ENCODE results near the gene HOXD4.

The HOXD4 gene

DNA sequence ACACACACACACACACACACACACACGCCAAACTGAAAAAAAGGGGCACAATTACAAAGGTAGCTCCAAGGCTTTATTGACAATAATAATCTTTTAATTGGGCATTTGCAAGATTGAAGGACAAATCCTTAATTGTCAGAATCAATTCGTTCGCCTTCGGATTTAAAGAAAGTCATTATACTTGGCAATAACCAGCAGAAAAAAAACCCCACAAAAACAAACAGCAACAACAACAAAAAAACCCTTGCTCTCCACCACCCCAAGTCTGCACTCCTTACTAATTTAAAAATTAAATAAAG, 23.6 kb upstream of the HOXD4 start:
- DNase-seq: no peak

DNA sequence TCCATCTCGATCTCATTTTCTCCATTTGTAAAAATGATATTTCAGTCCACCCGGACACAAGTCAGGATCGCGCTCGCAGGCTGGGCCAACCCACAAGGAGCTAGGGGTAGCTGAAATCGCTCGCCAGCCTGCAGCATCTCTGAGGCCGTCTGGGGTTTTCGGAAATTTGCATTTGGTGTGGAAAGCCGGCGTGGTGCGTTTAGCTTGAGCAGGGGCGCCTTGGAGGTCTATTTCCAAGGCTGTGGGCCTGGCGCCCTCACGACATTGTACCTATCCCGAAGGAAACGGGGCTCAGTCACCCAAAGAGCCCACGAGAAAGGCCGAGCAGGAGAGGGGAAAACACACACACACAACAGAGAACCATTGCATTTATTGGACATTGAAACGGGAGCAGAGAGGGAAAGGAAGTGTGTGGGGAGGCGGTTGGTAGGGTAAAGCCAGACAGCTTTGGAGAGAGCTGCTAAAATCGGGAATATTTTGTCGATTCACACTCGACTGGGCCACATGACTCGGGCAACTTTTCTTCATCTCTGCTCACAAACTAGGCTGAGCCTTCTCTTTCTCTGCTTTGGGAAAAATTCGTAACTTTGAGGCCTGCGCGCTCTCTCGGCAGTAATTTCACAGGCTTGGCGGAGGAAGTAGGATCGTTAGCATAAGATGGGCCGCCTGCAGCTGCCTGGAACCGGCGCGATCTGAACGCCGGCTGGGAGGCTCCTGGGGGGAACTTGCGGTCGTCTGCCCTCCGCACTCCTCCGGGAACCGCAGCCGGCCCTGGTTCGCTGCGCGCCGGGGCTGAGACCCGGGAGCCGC, 23.0 kb upstream of the HOXD4 start:
- no peak for DNase-seq

DNA sequence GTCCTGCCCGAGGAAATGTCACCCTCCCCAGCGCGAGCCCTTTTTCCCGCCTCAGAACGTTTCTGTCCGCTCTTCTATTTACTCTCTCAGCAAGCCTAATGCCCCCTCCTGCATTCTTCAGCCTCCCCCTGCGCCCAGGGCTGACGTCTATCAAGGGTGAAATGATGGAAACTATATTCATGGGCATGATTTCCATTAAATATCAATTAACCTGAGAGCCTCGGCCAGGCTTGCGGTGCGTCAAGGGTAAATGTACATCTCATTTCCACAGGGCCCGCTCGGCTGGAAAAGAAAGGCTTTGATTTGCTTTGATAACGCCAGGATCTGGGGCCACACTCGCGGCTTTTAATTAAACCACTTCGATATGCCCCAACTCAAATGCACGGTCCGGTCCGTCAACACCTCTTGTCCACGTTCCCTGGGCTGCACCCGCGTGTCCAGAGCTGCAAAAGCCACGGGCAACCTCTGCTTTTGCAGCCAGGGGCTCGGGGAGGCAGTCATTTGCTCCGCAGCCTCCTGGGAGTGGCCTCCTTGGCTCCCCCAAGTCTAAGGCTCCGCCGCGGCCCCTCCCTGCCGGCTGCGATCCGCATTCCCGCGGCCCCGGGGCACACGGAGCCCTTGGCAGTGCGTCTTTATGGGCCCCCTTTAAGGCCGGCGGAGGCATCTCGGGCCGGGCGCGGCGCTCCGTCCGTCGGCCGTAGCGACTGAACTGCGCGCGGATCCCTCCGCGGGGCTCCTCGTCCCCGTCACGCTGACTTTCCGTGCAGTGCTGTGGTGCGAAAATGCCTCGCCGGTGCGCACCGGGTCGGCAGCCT, 22.2 kb upstream of the HOXD4 start, which contains the start of gene HOXD8:
Gene HOXD8 (plus strand): TSS at position 724 of the 815 bp plus-strand sequence. CDS start 662 bp downstream, outside the sequence.
- DNase-seq: no peak

DNA sequence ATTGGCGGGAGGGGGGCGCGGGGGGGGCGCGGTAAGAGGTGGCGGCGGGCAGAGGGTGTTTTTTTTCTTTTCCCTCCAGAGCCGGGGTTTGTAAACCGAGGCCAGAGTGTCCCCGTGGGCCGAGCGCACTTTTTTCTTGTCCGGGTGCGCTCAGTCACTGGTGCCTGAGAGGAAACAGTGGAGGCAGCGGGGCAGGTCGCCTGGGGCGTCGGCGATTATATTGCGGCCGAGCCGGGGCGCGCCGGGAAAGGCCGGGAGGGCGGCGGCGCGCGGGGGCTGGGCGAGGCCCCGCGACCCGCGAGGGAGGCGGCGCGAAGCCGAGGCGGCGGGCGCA, 21.6 kb upstream of the HOXD4 start:
- no peak for DNase-seq

DNA sequence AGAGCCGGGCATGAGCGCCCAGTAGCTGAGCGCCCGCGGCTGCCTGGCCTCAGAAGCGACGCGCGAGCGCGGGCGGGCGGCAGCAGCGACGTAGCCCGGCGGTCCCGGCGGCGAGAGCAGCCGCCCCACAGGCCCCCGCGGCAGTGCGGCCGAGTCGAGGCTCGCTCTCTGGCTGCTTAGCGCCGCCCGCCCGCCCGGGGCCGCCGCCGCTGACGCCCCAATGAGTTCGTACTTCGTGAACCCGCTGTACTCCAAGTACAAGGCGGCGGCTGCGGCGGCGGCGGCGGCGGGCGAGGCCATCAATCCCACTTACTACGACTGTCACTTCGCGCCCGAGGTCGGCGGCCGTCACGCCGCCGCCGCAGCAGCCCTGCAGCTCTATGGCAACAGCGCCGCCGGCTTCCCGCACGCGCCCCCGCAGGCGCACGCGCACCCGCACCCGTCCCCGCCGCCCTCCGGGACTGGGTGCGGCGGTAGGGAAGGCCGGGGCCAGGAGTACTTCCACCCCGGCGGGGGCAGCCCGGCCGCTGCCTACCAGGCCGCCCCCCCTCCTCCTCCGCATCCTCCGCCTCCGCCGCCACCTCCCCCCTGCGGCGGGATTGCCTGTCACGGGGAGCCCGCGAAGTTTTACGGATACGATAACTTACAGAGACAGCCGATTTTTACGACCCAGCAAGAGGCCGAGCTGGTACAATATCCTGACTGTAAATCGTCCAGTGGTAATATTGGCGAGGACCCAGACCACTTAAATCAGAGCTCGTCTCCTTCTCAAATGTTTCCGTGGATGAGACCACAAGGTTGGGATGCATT, 21.0 kb upstream of the HOXD4 start:
- no peak for DNase-seq

DNA sequence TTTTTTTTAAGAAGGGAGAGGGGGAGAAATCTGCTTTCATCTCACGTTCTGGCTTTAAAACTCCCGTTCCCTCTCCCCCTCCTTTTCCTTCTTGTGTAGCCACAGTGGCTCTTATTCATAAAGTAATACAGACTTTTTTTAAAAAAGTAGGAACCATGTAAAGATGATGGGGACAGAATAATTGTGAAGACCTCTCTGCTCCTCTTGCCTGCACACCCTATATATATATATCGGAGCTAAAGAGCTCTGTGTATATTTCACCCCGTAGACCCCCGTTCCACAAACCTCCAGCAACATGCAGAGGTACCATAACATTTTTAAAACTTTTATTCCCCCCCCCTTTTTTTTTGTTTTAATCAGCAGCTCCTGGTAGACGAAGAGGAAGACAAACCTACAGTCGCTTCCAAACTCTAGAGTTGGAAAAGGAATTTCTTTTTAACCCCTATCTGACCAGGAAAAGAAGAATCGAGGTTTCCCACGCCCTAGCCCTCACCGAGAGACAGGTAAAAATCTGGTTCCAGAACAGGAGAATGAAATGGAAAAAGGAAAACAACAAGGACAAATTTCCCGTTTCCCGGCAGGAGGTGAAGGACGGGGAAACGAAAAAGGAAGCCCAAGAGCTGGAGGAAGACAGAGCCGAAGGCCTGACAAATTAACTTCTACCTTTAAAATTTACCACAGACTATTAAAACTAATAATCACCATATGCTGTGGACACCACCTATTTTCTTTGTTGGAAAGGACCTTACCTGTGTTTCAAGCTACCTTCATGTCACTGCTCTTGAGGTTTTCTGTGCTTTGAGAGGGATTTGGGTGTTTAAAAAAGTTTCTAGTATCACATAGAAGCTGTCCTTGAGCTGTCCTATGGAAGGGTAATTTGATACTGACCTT, 20.1 kb upstream of the HOXD4 start:
- no peak for DNase-seq

DNA sequence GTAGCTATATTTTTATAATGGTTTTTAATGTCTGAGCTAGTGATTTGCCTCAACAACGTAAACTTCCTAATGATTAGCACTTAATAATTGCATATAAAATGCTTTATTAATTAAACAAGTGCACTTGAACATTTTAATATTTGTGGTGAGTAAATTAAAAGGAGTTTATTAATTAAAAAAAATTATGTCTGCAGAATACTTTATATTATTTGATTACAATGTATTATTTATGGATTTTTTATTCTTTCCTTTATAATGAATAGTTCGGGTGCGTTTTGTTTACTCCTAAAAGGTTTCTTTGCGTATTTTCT, 19.5 kb upstream of the HOXD4 start:
- no peak for DNase-seq

DNA sequence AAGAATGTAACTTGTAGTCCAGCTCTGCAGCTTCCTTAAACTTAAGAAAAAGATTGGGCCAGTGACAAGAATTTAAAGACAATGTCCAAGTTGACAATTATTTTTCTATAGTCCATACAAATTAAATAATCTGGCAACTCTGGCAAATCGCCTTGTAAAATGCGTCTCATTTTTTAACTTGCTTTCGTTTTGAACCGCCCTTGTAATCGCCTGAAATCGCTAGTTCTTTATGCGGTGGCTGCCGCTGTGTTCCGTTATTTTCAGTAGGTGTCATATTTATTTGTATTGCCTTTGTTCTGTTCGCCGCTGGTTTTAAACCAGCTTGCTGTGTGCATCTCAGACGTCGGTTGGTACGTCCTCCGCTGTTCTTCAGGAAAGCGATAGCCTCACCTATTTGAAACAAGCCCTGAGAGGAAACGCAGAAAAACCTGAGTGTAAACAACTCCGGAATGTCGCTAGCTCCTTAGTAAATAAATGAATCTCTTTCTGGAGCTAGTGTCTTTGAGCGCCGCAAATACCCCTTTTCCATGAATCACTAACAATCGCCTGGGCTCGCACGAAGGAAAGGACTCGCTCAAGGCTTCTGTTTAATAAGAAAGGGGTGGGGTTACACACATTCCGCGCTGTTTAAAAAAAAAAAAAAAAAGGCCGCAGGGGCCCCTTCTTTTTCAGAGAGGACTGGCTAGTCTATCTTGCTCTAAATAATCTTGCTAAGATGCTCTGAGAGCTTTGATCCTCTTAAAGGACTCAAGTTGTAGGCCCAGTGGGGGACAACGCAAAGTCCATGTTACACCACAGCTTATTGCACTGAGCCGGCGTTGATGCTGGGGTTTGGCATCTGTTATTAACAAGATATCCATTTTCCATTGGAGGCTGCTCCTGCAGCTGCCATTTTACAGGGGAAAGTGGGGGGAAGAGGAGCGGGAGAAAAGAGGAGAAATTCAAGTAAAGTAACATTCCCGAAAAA, 18.9 kb upstream of the HOXD4 start:
- DNase-seq: no peak

DNA sequence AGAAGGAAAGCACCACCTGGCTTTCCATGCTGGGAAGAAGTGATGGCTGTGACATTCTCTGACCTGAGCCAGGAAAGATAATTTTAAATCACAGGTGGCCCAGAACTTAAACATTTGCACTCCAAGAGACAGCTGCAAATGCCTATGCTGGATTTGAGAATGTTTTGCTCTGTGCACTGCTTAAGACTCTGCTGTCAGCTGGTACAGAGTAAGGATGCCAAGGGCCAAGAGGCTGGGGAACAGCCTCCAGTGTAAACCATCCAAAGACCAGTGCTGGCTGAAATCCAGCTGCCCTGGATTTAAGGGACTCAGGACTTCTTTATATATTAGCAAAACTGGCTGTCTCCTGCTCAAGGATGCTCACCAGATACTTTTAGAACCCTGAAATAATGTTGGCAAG, 18.0 kb upstream of the HOXD4 start:
- no peak for DNase-seq

DNA sequence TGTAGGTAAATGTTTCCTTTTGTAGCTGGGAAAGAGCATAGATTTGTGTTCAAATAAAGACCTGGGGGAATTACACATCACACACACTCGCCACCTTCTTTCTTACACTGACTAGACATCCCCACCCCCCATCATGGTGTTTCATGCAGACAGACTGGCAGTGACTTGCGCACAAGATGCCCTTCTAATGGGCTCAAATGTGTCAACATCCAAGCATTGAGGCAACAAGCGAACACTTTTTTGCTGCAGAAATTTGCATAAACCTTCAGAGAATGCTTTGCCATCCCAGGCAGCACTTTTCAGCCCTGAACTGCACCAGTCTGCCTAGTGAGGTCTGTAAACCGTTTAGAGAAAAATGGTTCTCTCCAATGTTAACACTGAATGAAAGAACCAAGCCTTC, 17.3 kb upstream of the HOXD4 start:
- DNase-seq: no peak

DNA sequence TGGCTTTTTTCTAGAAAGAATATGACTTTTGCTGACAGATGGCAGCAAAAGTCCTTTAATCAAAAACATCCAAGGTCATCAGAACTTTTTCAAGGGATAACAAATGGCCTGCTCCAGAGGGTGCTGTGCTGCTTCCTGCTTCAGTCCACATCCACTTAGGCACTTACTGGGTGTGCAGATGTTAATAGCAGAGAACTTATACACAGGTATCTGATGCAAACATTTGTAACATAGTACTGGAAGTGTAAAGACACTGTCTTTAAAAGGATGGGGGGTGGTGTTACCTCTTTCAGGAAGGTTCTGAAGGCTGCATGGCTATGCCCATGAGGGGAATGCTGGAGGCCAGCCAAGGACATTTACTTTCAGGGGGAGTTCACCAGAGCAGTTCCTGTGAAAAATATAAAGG, 16.3 kb upstream of the HOXD4 start:
- no peak for DNase-seq

DNA sequence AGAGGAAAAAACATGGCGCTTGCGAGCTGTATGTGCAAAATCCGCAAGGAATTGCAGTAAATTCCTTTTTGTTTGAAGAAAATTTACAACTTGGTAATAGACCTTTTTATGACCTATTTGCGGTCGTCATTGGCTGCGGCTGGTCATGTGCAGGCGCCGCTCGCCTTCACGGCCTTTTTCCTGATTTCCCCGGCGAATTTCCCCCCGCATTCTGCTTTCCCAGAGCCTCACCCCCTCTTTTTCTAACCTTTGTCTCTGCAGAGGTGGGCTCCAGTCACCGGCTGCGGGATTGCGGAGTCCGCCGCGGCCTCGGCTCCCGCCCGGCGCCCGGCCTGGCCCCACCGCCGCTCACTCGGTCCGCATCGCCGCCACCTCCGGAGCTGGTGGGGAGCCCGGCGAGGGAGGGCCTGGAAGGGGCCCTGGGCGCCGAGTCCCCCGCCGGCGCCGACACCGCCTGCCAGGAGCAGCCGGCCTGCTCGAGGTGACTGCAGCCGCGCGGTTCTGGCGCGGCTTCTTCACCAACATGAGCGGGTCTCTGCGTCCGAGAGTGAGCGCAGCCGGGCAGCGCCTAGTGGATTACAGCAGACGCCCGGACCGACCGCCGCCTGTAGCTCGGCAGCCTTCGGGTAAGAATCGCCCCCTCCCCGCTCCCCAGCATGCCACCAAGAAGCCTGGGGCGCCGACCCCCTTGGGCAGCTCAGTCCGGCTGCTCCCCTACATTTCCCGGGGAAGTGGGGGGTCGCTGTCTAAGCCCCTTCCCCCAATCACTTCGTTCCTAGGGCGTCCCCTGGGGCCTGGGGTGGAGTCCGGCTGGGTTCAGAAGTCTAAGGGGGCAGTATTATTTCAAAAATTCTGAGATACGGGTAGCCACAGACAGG, 14.7 kb upstream of the HOXD4 start:
- DNase-seq: no peak

DNA sequence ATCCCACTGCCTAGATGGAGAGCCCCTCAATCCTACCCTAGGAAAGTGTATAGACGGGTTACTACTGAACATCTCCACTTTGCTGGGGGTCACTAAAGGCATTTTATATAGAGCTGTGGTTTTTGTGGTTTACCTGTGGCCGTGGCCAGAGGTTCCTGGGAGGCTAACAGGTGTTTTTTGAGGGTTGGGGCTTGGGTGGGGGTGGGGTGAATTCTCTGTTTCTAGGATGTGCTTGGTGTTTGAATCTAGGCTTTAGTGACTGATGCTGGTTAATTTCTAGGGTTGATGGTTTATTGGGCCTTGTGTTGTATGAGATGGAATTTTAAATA, 14.1 kb upstream of the HOXD4 start:
- no peak for DNase-seq

DNA sequence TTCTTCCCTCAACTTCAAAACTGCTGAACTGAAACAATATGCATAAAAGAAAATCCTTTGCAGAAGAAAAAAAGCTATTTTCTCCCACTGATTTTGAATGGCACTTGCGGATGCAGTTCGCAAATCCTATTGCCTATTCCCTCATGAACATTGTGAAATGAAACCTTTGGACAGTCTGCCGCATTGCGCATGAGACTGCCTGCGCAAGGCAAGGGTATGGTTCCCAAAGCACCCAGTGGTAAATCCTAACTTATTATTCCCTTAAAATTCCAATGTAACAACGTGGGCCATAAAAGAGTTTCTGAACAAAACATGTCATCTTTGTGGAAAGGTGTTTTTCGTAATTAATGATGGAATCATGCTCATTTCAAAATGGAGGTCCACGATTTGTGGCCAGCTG, 13.4 kb upstream of the HOXD4 start:
- no peak for DNase-seq

DNA sequence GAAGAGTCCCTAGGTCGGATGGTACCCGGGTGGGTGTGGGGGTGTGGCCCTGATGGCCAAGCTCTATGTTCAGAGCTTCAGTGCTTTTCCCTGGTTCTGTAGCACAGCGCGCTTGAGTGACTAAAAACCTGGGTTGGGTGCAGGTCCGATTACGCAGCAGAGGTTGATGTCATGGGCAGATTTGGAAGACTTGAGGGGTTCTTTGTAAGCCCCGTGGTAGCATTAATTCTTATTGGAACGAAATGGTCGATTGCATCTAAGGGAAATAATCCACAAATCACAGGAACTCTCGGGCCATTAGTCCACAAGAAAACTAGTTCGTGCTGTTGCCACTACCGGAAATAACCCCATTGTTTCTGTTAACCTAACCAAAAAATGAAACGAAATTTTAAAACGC, 12.8 kb upstream of the HOXD4 start:
- DNase-seq: no peak

DNA sequence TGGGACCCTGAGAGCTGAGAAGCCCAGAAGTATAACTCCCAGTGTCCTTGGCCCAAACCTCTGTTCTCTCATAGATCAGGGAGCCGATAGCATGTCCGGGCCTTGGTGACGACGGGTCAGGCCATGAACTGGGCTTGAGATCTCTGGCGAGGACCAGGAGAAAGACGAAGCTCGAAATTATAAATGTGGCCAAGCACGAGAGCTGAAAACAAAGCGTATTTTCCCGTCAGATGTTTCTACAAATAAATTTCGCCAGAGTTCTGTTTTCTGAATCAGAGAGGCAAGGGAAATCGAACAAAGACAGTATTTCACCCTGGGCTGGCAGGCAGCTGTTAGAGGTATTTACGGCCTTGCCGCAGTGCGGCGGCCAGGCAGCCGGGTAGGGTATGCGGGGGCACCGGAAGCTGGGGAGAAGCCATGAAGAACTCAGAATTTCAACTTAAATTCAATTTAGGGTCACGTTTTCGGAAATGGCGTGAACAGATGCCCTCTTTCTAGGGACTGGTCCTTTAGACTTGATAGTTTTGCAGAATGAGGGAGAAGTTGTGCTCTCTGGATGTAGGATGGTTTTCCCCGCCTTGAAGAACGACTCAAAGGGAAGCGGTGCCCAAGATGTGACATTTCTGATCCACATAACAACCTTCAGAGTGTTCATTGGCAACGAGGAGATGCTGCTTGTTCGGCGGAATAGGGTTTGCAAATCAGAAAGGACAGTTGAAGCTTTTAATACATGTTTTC, 12.3 kb upstream of the HOXD4 start:
- DNase-seq: no peak

DNA sequence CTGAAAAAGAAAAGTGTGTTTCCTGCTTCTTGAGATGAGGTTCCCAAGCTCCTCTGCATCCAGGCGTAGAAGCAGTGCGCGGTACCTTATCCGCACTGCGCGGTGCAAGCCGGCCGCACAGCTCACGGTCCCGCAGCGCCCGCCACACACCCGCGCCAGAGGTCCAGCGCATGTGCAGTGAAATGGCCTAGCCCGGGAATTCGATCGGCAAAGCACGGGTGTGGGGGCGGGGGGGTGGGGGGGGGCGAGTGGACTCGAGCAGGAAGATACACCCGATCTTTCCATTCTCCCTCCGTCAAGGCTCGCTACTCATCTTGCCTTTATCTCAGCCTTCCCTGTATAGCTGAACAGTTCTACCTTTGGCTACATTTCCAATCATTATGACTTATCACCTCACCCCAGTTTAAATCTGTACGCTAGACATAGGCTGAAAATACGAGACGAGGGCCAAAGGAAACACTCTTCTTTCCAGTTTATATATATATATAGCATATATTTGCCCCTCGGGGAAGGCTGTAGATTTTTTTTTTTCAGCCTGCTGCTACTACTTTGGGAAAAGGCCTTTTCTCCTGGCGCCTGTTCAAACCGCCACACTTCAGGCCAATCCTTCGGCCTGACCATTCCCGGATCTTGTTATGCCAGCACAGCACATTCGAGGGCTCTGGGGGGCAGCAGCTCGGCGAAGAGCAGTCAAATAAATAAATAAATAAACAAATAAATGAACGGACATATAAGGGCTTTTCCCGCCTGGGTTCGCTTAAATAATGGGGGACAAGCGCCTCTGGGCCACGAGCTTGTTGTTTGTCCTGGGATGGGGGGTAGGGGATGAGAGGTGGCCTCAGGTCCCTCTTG, 11.5 kb upstream of the HOXD4 start:
- DNase-seq: no peak

DNA sequence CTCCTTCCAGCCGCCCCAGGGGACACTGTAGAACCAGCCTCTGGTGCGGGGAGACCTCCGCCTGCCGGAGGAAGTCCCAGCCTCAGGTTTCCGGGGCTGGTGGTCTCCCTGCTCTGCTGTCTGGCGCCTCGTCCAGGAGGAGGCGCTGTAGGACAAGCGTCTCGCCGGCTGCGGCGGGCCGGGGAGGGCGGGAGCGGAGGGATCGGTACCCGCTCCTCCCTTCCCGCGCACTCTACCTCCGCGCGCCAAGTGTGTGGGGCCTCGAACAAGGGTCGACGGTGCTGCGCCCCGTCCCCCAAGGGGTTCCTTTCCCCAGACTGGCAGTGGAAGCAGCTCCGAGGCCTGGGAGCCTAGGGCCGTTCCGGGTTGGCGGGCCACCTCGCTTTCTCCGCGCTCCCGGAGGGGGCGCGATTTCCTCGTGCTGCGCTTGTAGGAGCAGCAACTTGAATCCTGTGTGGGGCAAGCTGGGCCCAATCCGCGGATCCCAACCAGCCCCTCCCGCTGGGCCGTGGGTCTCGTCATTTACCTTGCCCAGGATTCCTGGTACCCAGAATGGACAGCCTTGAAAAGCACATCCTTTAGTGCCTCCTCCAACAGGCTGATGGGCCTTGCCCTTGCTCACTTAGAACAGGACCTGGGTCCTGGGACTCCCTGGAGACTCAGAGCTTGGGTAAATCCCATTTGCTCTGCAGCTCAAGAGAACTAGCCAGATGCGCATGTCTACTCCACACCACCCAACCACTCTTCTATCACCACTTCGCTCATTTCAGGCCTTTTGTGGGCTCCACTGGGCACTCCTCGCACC, 10.6 kb upstream of the HOXD4 start:
- peak; percentile 43 for DNase-seq

Data from MV-4-11 (cell line).